G401.6 (cell line): ENCODE results near the gene ENKD1.

Experiments used
- FAIRE-seq: peaks from 2 replicates; lab custom pipeline; 2012; peaks lifted over from hg19 to GRCh38; lab: Jason Lieb, UNC

Gene ENKD1

GRCh38 chr16:67678354-67679023, 11.9 kb upstream of the ENKD1 start:
- FAIRE-seq = no peak

DNA sequence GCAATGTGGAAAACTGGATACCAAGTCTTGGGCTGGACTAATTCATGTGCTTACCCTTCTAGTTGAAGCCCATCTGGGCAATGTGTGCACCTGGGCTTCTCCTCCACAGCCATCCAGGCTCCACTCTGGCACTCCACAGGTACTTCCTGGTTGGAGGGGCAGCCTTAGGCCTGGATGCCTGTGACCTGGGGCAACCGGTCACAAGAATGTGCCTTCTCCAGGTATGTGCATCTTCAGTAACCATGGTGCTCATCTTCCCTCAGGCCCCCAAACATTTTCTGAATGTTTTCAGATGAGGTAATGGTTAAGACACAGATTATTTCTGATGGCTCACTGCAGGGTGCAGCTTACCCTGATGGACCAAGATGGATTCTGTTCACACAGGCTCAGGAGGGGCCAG, 11.2 kb upstream of the ENKD1 start:
- no peak for FAIRE-seq

- no peak for FAIRE-seq
Observed at GRCh38 chr16:67676939-67677338, 10.4 kb upstream of the ENKD1 start.

DNA sequence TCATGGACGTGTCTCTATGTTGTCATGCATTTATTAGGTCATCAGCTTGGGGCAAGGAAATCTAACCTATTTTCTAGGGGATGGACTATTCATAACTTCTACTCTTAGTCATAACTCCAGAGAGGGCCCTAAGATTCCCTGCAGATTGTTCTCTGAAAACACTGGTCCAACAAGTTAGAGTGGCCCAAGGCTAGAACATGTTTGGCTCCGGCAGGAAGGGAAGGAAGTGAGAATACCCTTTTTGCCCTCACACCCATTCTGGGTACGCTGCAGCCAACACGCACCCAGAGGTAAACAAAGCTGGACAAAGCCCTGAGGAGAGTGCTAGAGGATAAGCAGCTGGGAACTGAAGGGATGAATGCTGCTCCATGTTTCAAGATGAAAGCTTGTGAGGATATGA, 10.0 kb upstream of the ENKD1 start:
- FAIRE-seq = no peak

DNA sequence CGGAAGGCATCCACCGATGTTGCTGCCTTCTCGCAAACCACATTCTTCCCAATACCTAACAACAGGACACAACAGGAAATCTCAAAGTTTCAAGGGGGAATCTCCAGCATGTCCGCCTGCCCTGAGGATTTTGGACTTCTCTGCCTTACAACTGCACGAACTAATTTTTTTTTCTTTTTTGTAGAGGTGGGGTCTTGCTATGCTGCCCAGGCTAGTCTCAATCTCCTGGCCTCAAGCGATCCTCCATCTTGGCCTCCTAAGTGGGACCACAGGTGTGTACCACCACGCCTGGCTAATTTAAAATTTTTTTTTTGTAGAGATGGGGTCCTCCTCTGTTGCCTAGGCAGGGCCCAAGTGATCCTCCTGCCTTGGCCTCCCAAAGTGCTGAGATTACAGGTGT, 9.4 kb upstream of the ENKD1 start:
- FAIRE-seq = no peak

DNA sequence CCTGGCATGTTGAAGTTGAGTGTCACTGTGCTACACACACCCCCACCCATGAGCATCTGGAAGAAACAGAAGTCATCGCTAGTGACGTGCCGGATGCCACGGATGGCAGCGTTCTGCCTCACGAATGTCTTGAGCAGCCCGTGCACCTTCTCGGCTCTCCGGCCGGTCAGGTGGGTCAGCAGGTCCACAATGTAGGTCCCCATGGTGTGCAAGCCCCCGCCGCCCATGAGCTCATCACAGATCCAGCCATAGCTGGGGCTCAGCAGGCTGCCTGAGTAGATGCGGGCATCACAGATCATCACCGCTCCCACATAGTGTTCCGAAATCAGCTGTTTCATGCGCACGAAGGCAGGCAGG, 9.0 kb upstream of the ENKD1 start:
- FAIRE-seq = no peak

DNA sequence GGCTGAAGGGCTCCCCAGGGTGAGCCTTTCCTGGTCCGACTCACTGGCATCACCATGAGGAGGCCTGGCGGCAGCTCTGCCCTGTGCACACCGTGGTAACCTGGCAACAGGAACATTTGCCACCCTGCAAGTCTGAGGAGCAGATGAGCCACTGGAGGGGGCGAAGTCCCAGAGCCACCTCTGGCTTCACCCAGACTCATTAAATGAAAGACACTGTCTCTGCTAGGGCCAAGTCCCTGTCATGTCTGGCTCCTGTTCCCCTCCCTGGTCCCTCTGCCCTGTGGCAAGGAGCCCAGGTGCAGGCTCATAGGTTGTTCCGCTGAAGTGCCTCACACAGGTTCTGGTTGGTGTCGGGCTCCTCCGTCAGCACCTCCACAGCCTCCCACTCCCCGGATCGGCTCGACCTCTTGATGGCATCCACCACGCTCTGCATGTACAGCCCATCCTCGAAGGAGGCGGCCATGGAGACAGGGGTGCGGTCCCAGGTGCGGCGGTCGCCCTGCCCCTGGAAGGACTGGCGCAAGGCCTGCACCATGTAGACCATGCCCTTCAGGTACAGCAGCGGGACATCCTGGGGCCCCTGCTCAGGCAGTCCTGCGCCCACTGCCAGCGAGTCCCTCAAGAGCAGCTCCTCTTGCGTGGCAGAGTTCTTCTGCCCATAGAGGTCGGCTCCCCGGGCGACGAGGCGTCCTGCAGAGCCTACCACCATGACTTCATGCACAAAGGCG, 8.5 kb upstream of the ENKD1 start:
- no peak for FAIRE-seq

- FAIRE-seq = no peak
Observed at GRCh38 chr16:67673712-67674580, 7.4 kb upstream of the ENKD1 start.

DNA sequence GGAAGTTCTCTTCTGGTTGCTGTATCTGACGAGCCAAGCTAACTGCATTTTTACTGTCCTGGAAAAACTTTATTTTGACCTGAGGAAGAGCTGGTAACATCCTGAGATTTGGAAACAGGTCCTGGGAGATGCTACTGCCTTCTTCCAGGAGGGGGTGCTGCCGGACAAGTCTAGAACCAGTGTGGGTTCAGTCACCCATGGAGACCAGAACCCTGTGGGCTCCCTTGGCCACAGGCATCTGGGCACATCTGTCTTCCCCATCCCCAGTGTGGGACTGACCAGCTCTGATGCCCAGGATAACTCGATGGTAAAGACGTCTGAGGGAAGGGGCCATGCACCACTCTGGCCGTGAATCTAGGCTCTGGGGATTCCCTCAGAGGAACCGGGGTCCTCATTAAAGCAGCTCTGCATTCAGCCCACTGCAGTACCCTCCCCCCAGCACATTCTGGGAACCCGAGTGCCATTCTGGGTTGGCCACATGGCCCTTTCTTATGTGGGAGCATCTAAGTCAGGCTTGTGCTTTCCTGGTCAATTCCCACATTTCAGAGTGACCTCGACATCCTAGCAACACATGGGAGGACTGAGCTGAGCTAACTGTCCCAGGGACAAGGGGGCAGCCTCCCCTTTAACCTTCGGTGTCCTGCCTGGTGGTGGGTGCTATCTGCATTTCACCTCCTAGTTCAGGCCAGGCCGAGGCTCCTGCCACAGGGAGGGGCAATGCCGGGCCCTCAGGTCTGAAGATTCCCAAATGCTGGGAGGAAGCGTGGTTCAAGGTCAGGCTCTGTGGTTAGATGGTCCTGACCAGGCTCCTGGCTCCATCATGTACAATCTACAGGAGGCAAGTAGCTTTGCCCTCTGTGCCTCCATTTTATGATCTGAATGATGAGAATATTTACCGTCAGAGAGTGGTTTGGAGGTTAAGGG, 6.5 kb upstream of the ENKD1 start:
- FAIRE-seq = peak; percentile 19

DNA sequence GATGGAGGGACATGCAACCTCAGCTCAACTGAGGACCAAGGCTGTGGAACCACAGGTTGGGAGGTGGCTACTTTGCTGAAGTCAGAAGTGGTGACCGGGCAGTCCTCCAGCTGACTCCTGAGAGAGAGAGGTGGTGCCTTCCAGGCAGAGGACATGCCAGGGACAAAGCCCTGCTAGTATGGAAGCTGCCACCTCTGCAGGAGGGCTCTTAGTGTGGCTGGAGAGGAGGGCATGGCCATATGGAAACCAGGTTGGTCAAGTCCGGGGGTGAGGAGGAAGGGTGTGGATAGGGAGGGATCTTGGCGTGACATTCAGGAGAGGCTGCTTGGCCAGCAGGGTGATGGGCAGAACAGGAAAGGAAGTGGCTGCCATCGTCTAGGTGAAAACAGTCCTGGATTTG, 5.8 kb upstream of the ENKD1 start:
- FAIRE-seq = no peak

GRCh38 chr16:67669499-67670101, 3.0 kb upstream of the ENKD1 start:
- no peak for FAIRE-seq

DNA sequence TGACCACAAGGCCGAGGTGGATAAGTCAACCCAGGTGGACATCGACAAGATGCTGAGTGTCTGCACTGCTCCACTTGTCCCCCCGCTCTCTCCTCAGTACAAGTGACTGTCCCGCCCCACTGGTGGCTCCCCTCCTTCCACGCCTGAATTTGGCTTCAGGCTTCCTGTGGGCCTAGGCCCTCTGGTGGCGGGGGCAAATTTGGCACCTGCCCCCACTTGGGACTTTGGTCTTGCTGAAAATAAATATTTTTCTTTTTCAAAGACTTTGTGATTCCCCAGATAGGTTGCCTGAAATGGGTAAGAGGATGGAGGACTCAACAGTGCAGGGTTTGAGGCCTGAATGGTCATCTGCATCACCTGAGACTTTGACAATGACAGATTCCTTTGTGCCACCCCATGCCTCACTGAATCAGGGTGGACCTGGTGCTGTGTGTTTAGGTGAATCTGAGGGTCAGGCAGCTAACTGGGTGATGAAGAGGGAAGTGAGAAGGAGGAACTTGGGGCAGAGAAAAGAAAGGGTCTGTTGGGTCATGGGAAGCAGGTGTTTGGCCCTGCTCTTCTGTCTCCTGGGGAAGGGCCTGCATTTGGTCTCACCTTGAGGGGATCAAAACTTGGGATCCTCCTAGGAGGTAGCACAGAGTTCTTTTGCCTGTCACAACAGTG, 2.1 kb upstream of the ENKD1 start:
- no peak for FAIRE-seq

DNA sequence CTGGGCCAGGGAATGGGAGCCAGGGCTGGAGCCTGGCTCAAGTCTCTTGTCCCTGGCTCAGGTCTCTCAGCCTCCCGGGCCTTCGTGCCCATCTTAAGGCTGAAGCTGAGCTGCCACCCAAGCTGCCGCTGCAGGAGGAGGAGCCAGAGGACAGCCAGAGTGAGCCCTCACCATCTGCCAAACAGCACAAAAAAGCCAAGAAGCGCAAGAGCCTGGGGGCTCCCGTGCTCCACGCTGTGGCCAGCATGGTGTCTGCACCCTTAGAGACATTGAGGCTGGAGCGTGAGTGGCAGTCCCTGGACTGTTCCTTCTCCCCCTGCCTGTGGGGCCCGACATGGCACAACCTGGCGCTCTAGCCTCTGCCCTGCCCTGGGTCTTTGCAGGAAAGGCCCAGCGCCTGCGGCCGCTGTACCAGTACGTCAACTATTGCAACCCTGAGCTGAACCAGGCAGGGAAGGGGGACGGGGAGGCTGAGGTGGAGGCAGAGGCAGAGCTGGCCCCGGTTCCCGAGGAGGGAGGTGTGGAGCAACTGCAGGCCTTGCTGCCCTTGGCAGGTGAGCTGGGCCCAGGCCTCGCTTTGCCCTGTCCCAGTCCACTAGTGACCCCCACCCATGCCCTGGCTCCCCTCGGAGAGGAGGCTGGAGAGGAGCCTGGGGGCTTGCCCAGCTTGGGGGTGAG, 1.4 kb upstream of the ENKD1 start:
- FAIRE-seq = no peak

DNA sequence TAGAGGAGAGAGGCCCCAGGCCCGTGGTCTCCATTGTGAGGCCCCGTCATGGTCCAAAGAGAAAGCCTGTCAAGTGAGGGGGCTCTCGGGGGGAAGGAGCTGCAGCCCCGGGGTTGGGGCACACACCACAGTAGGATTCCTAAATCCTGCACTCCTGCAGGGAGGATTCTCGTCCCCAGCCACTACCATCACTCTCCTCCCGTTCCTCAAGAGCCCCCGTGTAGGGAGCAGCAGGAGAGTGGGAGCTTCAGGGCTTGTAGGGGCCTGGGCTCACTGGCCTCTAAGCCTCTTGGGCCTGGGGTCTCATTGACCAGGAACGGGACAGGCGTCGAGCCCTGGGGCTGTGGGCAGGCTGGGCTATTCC, 885 bp upstream of the ENKD1 start:
- FAIRE-seq = no peak

DNA sequence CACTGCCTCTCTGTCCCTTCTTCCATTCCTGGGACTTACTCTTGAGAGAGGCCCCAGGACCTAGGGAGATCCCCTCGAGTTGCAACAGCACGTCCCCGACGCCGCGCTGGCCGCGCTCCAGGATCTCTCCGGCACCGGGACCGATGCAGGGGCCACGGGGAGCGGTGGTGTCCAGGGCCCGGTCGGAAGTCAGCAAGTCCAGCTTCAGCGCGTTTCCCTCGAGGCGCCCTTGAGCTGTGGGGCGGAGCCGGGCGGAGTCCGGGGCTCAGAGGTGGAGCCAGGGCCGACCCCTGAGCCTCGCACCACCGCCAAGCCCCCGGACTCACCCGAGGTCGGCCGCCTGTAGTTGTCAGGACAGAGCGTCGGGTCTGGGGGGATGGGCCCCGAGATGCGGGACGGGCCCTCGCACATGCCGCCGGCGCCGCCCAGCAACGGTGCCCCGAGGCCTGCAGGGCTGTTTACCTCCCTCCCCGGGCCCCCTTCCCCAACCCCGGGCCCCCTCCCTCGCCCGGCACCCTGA, 458 bp downstream of the ENKD1 start:
- FAIRE-seq = no peak

- FAIRE-seq = no peak
Observed at GRCh38 chr16:67665598-67665997, 952 bp downstream of the ENKD1 start.

GRCh38 chr16:67664871-67665270, 1.7 kb downstream of the ENKD1 start:
- FAIRE-seq = no peak

- no peak for FAIRE-seq
Observed at GRCh38 chr16:67664258-67664657, 2.3 kb downstream of the ENKD1 start.

DNA sequence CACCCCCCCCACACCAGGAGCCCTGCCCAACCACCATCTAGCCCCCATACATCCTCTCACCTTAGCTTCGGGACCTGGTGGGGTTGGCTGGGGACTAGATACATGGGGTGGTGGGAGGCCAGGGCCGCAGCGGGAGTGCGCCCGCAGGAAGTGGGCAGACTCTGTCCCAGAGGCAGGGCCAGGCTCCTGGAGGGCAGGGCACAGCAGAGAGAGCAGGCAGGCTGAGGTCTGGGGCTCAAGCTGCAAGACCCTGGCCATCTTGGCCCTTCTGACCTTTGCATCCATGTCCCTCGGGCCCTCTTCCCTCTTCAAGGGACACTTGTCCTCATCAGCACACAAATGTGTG, 2.7 kb downstream of the ENKD1 start:
- FAIRE-seq = no peak

DNA sequence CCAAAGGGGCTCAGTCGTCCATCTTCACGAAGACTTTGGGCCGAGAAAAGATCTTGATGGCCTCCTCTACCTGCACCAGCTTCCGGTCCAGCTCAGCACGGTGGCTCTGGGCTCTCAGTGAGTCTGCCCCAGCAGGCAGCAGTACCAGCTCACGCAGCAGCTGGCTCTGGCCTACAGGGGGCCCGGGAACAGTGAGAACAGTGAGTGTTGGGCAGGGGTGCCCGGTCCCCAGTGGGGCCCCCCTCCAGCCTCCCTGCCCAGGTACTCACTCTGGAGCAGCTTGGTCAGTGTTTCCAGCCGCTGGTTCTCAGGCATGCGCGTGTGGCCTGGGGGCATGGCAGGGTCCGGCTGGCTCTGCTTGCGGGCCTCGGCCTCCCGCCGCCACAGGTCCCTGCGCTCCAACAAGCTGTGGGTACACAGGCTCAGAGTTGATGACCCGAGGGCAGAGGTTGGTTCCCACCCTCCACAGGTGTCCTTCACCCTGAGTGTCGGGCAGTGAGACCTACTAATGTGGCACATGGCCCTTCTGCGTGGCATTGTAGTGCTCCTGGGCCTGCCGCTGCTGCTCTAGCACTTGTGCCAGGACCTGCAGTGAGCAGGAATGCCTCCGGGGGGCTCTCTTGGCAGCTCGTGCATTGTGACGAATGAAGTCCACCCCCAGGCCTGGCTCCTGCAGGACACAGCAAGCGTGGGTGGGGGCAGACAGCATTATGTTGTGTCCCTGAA, 3.2 kb downstream of the ENKD1 start:
- FAIRE-seq = no peak
